Renal cortical epithelial cell (primary cell): ENCODE results near the gene RAD51AP1. TPM values are rescaled to one million over a fixed set of nuclear protein-coding genes. Genes with fewer than 3 reads are reported as not detected.

Experiments
- DNase-seq: peaks from one replicate; pipeline ENCODE4 v3.0.0-alpha.2; 2011; ENCODE audit warnings: low read depth
- total RNA-seq: library from RNA; depleted of rRNA; stranded (reverse); fragments of >200 nt; gene quantifications from 2 replicates; pipeline ENCODE4 v1.2.3, GENCODE V29; 2014

The RAD51AP1 gene
- total RNA-seq, 1 donor from 2014 or later, result 3.1 TPM

DNA sequence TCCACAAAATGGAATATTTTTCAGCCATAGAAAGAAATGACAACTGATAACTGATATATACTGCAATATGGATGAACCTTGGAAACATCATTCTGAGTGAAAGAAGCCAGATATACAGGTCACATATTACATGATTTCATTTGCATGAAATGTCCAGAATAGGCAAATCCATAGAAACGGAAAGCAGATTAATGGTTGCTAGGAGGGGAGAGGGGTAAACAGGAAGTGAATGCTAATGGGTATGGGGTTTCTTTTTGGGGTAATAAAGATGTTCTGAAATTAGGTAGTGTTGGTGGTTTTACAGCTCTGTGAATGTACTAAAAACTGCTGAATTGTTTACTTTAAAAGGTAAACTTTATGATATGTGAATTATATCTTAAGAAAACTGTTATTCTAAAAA lies 6.5 kb downstream of the RAD51AP1 start:
- DNase-seq, result no peak

DNA sequence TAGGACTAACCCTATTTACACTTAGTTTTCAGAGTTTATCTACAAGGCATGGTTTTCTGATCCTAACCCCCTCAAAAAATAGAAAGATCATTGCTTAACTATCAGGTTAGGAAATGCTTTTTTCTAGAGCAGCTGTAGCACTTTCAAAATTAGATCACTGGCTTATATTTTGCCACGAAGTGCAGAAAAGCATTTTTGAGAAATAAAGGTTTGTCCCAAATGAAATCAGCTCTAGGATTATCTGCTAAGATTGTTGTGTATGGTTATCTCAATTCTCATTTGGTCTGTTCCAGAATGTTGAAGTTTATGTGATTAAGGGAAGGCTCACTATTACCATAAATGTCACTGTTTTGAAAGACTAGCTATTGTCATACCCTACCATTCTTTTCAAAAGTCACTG lies 13.5 kb downstream of the RAD51AP1 start:
- no peak for DNase-seq

DNA sequence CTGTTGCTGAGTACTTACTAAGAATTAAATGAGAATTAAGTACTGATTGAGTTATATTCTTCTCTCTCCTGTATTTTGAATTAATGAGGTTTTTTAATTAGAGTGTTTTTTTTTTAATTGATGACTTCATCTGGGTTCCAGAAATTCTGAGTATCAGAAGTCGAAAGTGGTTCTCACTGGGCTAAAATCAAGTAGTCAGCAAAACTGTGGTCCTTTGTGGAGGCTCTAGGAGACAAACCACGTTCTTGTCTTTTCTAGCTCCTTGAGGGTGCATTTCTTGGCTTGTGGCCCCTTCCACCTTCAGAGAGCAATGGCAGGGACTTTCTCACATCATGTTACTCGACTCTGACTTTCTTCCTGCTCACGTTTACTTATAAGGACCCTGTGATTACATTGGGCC lies 15.3 kb downstream of the RAD51AP1 start:
- no peak for DNase-seq

DNA sequence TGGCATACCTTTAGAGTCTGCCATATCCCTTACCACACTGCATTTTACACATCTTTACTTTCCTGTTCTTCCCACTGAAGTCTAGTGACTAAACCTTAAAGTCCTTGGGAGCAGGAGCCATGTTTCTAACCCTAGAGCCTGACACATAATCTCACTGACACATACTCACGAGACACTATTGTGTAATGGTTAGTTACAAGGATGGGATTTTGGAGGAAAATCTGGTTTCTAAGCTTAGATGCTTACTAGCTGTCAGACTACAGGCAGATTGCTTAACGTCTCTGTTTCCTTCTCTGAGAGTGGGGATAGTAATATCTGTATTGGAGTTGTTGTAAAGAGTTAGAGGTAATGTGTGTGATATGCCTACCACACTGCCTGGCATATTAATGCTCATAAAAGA lies 17.1 kb downstream of the RAD51AP1 start:
- no peak for DNase-seq

DNA sequence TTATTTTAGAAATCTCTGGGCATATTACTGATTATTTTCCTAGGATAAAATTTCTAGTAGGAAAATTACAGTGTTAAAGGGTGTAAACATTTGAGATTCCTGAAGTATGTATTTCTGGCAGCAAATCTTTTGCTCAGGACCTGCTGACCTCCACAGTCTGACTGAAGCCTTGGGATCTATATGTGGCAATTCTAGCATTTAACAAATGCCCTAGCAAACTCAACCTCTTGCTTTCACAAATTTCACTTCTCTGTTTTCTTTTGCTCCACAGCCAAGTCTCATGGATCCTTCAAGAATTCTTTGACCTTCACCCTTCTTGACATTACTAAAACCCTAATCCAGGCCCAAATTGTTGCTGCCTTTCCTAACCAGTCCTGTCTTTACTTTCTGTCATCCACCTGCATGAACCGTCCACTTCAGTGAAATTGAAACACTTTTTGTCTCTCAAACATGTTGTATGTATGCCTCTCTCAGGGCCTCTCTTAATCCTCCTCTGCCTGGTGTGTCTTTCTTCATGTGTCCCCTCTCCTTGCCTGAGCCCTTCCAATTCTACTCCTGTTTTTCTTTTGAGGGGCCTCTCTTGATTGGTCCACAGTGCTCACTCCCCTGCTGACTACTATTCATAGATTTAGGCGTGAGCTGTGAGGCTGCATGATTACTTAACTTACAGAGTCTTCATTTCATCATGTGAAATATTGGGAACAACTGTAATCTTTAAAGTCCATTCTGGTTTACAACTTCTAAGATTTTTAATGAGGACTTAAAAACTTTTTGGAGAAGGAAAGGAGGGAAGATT lies 18.2 kb downstream of the RAD51AP1 start:
- no peak for DNase-seq

DNA sequence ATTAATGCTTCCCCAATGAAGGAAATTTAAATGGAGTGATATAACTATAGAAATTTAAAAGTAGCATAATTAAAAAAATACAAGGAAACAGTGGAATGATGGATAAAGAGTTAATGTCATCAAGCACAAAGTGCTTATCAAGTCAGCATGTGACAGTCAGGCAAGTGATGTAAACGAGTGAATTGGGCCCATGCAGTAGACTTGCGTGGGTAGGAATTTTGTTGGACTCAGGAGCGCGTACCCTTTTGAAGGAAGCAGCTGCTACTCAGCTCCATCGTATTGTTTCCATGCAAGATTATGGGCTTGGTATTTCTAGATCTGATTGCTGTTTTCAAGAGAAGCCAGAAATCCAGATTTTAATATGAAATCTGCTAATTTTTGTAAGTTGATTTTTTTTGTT lies 18.9 kb downstream of the RAD51AP1 start:
- no peak for DNase-seq

DNA sequence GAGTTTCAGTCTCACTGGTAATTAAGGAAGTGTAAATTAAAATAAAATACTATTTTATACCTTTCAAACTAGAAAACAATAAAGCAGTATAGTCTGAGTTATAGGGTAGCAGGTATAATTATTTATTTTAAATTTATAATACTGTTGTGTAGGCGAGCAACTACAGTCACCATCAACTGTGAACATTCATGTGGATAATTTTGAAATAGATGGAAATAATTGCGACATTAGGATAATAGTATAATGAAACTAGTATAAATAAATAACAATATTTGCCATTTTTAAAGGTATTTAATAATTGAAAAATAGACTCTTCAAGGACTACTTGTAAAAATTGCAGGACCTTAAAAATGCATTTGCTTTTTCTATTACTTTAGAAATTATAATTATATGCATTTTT lies 19.5 kb downstream of the RAD51AP1 start:
- no peak for DNase-seq

DNA sequence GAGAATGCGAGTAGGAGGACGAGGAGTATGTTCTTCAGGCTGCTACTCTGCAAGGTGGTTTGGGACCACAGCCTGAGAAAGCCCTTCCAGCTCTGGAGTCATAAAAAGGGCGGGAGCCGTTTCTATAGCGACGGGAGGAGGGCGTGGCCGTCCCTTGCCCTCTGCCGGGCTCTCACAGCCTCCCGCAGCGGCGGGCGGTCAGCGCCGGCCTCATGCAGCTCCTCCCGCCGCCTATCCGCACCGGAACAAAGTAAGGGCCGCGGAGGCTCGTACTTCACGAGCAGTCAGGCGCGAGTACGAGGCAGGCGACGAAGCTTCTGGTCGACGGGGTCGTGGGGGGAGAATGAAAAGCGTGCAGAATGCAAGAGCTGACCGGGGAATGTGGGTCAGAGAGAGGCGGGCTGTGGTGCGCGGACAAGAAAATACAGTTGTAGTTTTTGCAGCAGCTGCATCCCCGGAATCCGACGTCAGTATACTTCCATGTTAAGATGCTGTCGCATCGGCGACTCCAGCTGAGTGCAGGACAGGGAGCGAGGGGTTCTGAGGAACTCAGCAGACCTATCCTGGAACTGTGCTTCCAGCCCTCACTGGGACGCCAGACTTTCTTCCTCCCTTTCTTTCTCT lies 23.5 kb downstream of the RAD51AP1 start, which contains the start of gene DYRK4:
Gene DYRK4, plus strand, starts transcription at position 175 of the 624 bp plus-strand sequence. Its CDS starts 38 bp downstream, at position 213.
- DNase-seq, result peak; percentile 65

DNA sequence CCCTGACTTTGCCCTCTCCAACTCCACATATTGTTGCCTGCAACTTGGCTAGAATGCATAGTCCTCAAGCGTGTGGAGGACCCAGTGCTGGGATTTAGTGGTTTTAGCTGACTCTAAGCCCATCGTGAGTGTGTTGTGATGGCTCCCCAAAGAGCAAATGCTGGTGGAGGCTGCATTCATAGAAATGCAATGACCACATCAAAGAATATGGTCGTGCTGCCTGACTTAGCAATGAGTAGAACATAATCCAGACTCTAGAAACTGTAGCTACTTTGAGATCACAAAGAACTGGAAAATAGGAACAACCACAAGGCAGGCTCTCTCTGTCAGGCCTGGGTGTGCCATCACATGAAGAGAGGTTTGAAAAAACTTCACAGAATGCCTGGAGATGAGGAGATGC lies 24.6 kb downstream of the RAD51AP1 start:
- peak; percentile 29 for DNase-seq

DNA sequence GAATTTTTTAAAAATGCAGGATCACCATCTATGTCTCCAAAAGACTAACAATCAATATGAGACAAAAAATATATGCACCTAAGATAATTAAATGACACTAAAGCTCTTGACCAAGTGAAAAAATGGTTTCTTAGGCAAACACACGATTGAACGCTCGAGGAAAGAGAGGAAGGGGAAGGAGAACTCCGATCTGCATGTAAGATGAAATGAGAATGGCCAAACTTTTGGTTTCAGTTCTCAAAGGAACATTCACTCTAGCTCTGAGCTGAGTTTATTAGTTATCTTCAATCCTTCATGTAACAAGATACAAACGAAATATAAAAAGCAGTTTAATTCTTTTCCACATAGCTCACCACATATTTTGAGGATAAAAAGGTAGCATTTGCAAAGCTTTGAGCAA lies 26.1 kb downstream of the RAD51AP1 start:
- DNase-seq, result no peak

DNA sequence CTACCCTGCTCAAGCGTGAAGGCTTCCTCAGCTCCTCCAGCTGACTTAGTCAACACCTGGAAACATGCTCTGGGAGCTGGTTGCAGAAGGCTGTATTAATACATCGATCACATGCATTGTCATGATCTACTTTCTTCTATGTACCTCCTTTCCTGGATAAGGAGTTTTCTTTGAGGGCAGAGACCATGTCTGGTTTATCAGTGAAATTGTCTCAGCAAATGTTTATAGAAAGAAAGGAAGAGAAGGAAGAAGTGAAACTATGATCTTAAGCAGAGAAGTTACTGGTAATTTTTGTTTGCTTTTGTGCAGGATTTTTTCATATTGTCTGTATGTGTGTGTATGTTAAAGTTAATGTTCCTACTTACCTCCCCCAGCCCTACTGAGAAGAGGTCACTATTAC lies 27.8 kb downstream of the RAD51AP1 start:
- DNase-seq, result no peak

DNA sequence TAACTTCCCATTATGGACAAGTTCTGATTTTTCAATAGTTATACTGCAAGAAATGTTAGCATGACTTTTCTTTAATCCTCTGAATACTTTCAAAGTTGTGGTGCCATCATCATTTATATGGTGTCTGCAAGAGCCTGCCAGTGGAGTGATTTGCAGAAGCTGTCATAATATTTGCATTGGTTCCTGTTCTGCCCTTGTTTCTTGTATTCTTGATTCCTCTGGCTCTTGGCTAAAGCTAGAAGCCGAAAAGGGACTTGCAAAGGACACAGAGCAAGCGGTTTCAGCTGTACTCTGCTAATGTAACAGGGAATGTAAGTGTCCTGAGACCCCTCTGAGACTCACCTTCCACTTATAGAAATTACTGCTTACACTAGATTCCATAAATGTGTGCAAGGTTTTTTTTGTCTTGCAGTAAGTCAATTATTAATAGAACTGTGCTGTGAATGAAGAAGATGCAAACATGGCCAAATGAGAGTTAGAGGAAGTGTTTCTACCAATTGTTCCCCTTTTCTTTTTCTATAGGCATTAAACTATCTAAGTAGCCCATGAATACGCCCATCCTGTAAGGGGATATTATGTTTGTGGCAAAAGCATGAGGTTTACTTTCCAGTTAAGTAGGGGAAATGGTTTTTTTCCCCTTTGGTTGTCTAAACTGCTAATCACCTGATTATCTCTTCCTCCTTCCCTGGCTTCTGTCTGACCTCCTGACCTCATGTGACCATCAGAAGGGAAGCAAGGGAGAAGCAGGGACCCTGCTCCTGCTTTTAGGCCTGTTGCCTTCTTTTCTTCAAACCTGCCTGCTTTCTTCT lies 28.6 kb downstream of the RAD51AP1 start:
- DNase-seq, result no peak

DNA sequence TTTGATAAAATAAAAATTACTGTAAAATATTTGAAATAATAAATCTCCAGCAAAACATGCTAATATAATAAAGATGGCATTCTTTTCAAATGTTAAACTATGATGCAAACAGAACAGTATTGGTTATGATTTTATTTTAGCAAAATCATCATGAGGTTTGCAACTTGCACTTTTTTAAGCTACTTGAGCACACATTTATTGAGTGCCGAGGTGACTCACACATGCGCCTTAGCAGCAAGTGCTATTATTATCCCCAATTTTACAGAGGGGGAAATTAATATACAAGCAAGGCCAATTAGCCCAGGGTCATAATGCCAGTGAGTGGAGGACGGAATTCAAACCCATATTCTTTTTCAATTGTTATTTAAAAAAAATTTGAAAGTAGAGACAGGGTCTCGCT lies 30.6 kb downstream of the RAD51AP1 start:
- DNase-seq, result no peak

DNA sequence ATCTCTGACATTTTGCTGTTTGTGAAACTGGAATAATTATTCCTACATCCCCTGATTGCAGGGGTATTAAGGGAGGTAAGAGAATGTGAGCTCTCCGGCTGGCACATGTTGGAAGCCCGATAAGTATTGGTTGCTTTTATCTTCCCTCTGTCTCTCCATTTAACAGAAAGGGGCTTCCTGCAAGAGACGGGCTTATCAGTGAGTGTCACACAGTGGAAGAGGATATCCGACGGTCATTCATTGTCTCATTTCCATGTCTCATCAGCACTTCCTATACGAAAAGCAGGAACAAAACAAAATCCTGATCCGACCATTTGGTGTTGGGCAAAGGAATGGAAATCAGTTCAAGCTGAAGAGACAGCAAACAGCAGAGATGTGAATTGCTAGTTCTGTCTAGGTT lies 34.0 kb downstream of the RAD51AP1 start:
- DNase-seq, result no peak

DNA sequence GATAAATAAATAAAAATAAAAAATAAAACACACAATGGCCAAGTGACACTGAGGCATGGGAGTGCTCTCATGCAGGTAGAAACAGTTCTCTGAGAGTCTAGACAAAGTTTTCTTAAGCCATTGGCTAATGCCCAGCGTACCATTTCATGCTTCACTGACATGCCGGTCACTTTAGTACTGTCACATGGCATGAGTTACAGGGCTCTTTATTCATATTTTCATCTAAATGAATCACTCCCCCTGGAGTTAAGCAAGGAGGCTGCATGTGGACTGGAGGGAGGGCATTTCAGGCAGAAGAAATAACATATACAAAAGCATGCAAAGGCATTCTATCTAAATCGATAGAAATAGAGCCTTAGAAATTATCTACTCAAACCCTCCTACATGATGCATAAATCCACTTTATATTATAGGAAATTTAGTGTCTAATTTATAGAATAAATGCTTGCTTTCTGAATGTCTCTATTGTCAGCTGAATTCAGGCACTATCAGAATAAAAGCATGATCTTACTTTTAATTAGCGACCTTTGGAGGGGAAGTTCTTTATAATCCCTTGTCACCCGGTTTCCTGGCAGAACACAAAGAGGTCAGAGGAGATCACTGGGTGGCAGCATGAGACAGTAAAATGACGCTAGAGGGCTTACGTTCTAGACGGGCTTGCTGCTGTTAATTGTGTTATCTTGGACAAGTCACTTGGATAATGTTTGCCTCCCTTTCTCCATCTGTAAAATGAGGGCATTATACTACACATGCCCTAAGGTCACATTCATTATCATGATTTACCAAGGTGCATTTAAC lies 40.8 kb downstream of the RAD51AP1 start:
- peak; percentile 32 for DNase-seq

DNA sequence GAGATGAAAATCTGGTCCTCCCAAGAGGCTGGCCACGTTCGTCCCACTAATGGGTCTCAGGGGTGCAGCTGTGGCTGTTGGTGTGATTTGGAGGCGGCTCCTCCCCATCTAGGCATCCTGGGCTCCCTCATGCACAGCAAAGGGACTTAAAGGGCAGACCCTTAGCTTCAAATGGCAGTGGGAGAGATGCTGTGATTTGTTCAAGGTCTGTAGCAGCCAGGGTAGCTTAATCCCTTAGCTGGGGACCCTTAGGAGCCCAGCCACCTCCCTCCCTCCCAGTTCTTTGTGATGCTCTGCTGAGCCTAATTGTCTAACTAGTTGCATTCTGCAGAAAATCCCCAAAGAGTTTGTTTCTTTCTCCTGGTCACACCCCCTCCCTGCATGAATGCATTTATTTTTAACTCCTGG lies 41.6 kb downstream of the RAD51AP1 start:
- DNase-seq, result no peak

DNA sequence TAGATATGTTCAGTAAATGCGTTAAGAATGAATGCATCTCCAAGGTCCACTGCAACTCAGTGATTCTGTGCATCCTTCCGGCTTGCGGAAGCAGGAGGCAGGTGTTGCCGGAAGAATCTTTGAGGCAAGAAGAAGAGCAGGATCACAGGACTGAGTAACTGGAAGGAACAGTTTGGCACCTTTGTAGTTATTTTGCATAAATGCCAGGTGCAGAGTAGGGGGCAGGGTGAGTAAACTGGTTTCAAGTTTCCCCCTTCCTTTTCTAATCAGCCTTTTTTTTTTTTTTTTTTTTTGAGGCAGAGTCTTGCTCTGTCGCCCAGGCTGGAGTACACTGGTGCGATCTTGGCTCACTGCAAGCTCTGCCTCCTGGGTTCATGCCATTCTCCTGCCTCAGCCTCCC lies 45.6 kb downstream of the RAD51AP1 start:
- DNase-seq, result no peak

DNA sequence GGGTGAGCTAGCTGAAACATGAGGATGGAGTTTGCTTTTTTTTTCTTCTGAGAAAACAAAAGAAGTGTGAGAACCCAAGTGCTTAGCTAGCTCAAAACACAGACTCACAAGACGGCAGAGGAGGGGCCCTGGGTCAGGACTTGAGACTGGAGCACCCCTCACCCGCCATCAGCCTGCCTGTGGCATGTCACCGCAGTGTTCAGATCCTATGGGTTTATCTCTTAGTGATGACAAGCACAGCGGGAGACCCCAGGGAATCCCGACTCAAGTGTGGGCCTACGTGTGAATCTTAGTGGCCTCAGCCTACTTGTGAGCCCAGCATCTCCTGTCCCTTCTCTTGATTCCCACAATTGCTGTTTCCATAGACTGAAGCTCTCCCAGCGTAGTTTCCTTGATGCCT lies 46.2 kb downstream of the RAD51AP1 start:
- no peak for DNase-seq

DNA sequence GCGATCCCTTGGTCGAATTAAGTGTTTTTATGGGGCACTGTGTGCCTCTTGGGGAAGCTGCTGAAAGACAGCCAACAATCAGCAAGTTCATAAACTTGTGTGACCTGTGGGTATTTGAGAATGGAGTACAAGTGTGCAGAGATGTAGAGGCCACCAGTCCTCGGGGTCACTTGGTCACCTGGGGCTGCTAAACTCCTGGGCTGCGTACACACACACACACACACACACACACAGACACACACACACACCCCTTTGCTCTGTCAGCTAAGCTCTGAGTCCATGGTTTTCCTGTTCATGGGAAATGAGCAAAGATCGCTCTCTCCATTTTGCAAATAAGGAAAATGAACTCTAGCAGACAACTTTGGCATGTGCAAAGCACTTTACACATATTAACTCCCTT lies 47.8 kb downstream of the RAD51AP1 start:
- no peak for DNase-seq

DNA sequence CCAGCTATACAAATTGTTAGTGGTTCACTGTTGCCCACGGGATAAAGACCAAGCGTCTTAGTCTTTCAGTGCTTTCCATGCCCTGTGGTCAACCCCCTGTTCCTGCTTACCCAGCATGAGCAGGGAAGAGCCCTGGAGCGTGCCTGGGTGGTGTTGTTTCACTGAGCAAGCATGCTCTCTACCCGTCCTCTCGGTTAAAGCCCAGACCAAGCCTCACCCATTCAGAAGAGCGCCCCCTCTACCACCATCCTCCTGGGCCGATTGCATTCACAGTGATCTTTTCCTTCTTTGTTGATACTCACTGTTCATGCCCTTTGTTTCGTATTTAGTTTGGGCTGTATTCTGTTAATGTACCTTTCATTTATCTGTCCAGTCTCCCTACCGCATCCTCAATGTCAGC lies 48.4 kb downstream of the RAD51AP1 start:
- no peak for DNase-seq

DNA sequence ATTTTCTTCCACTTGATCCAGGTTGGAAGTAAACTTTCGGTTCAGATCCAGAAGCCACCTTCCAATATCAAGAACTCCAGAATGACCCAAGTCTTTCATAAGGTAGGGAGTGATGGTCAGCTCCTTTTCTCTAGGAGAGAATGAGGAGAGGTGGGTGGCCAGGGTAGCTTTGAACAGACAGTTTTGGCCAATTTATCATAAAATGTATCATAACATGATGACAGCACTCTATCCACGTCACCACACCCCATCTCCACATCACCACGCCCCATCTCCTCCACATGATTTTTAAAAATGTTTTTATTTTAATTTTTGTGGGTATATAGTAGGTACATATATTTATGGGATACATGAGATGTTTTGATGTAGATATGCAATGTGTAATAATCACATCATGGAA lies 50.2 kb downstream of the RAD51AP1 start:
- DNase-seq, result no peak

DNA sequence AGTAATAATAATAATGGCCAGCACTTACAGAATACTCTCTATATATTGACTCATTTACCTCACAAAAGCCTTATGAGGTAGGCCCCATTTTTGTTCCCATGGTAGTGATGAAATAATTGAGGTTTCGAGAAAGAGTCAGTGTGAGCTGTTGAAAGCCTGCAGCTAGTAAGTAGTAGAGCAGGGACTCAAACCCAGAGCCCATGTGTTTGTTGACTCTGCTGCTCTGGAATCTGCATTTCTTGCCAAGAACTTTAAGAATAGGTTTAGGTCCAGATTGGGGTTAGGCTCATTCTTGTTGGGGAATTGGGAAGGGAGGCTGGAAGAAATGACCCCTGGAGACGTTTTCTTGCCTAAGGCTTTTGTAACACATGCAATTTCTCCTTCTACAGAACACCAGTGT lies 51.3 kb downstream of the RAD51AP1 start:
- no peak for DNase-seq
